Measurements from ENCODE around the gene UGT1A8.
"Not testable (repeated sequence)": the region's sequence is repeated elsewhere in the genome, so short reads cannot be mapped to it uniquely, and the experiment has no call there.

UGT1A8 gene

DNA sequence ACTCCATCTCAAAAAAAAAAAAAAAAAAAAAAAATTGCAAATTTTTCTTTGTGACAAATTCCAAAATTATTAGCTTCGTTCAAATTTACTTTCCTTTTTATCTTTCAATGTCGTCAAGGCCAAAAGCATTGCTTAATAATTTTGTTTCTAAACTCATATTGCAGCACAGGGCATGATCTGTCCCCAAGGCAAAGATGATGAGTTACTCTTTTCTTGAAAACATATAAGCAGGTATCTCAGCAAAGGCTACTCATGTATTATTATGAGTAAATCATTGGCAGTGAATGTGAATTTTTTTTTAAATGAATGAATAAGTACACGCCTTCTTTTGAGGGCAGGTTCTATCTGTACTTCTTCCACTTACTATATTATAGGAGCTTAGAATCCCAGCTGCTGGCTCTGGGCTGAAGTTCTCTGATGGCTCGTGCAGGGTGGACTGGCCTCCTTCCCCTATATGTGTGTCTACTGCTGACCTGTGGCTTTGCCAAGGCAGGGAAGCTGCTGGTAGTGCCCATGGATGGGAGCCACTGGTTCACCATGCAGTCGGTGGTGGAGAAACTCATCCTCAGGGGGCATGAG is 64.2 kb downstream of the UGT1A8 start, which contains the start of gene UGT1A7:
Gene UGT1A7 (plus strand): TSS at position 381 of the 579 bp plus-strand sequence. CDS start 37 bp downstream, at position 418.
- in situ Hi-C loops (cut with MboI; ENCODE audit: low sequenced_read_pairs), result no loop called here

GRCh38 chr2:233684640-233685039 is 67.2 kb downstream of the UGT1A8 start:
- in situ Hi-C loops (cut with MboI; ENCODE audit: low sequenced_read_pairs), result no loop called here

- in situ Hi-C loops (cut with MboI; ENCODE audit: low sequenced_read_pairs), result no loop called here
These were observed 69.5 kb downstream of the UGT1A8 start for GRCh38 chr2:233686928-233687327.

DNA sequence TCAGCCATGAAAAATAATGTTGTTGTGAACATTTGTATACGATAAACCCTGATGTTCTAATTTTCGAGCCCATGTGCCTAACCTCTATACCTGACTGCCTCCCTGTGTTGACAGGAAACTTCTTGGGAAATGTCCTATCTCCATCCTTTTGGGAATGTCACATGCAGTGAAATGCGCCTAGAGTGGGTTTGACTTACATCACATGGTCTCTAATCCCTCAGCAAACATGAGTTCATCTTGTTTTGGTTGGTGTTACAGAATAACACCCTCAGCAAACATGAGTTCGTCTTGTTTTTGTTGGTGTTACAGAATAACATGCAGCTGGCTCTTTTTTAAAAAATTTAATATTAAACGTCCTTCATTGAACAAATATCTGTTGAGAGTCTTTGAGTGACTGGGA is 70.9 kb downstream of the UGT1A8 start:
- in situ Hi-C loops (cut with MboI; ENCODE audit: low sequenced_read_pairs), result no loop called here

- in situ Hi-C loops (cut with MboI; ENCODE audit: low sequenced_read_pairs), result no loop called here
These were observed 71.6 kb downstream of the UGT1A8 start for GRCh38 chr2:233689031-233689430.

- in situ Hi-C loops (cut with MboI; ENCODE audit: low sequenced_read_pairs), result no loop called here
These were observed 72.1 kb downstream of the UGT1A8 start for GRCh38 chr2:233689501-233689900.

DNA sequence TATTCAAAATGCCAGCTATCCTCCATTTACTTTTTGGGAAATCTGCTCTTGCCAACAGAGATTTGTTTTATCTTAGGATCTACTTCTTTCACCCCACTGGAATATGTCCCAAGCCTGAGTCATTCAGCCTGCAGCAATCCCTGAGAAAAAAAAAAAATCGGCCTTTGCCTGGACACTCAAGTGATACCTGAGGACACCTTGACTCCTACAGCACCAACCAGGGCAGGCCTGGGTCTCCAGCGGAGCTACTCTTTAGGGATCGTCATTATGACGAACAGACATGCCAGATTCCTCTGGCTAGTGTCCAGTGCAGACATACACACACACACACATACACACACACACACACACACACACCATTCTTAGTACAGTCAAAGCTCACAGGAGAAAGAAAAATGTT is 73.0 kb downstream of the UGT1A8 start:
- in situ Hi-C loops (cut with MboI; ENCODE audit: low sequenced_read_pairs), result no loop called here

GRCh38 chr2:233691443-233692433 is 74.3 kb downstream of the UGT1A8 start:
- in situ Hi-C loops (cut with MboI; ENCODE audit: low sequenced_read_pairs), result no loop called here

DNA sequence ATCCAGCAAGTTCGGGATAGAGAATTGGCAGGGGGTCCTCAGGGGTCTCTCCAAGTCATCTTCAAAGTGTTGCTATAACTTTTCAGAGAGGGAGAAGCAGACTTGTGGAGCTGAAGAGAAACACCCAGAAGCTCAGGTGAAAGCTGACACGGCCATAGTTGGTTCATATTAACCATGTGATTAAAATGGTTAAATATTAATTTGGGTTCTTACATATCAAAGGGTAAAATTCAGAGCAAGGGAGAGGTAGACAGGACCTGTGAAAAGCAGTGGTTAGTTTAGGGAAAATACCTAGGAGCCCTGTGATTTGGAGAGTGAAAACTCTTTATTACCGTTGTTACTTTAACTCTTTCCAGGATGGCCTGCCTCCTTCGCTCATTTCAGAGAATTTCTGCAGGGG is 75.2 kb downstream of the UGT1A8 start, which contains the start of gene UGT1A6:
Gene UGT1A6 (plus strand): TSS at position 243 of the 400 bp plus-strand sequence. CDS start 115 bp downstream, at position 358.
- in situ Hi-C loops (cut with MboI; ENCODE audit: low sequenced_read_pairs), result no loop called here

- in situ Hi-C loops (cut with MboI; ENCODE audit: low sequenced_read_pairs), result no loop called here
These were observed 76.5 kb downstream of the UGT1A8 start for GRCh38 chr2:233693963-233694362.

DNA sequence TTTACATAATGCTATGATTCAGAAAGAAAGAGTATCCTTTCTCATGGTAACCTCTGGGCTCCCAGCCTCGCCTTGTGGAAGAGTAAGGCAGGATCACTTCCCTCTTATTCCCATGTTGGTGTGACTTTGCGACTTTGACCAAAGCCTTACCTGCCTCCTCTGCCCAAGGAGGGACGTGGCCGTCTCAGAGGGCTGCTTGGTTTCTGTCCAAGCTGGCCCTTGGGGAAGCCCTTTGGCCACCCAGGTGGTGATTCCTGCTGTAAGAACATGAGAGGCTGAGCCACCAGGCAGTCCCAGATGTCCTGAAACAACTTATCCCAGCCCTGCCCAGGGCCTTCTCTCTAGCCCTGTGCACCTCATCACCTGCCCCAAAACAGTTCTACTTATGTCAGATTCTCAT is 81.3 kb downstream of the UGT1A8 start:
- in situ Hi-C loops (cut with MboI; ENCODE audit: low sequenced_read_pairs), result no loop called here

DNA sequence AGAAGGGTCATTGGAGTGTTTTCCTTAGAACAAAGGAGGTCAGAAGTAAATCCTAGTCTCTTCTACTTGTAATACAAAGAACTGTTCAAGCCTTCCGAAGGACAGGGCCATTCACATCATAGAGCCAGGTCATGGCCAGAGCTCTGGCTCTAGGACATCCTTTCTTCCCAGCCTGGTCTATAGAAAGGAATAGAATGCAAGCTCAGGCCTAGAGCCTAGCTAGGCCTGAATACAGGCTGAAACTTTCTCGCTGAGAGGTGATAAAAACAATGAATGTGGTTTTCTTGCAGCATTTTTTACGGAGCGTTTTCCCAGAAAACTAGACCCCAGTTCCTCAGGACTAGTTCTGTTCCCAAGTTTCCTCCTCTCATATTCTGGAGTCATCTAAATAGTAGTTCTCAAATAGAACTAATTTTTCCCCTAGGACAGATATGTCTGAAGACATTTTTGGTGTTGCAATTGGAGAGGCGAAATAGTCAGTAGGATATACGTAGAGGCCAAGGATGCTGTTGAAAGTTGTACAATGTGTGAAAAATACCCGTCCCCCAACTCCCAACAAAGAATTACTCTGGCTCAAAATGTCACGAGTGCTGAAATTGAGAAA is 82.1 kb downstream of the UGT1A8 start:
- in situ Hi-C loops (cut with MboI; ENCODE audit: low sequenced_read_pairs), result no loop called here

DNA sequence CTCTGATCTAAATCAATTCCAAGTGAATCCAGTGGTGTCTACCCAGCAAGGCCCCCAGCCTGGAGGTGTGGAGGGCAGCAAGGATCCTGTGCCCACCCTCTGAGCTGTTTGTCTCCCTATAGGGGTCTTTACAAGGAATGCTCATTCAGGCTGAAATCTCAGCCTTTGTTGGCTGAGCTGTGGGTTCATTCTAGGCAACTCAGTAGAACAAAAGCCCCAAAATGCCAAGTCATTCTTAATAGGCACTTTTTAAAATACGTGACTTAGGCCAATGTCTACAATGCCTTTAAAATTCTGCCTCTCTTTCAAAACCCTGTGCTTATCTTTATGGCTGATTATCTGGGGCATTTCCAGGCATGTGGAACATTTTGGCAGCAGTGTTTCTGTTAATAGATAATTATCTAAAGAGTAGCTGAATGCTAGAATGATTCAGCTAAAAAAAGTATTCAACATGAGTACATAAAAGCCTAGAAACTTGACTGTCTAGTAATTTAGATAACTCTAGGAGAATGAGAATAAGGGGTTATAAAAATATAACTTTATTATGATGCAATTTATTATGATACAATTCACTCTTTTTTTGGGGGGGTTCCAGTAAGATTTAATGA is 82.7 kb downstream of the UGT1A8 start:
- in situ Hi-C loops (cut with MboI; ENCODE audit: low sequenced_read_pairs), result no loop called here

DNA sequence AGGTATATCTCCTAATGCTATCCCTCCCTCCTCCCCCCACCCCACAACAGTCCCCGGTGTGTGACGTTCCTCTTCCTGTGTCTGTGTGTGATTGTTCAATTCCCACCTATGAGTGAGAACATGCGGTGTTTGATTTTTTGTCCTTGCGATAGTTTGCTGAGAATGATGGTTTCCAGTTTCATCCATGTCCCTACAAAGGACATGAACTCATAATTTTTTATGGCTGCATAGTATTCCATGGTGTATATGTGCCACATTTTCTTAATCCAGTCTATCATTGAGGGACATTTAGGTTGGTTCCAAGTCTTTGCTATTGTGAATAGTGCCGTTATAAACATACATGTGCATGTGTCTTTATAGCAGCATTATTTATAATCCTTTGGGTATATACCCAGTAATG is 83.4 kb downstream of the UGT1A8 start:
- in situ Hi-C loops (cut with MboI; ENCODE audit: low sequenced_read_pairs), result not testable (repeated sequence)

DNA sequence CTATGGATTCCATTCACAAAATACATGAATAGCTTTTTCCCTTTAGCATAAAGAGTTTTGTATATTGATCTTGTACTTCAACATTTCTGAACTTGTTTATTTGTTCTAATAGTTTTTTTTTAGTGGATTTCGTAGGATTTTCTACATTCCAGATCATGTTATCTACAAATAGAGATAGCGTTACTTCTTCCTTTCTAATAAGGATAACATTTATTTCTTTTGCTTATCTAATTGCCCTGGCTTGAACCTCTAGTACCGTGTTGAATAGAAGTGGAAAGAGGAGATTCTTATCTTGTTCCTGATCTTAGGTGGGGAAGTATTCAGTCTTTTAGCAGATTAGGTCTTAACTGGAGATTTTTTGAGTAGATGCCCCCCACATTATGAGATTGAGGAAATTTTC is 84.8 kb downstream of the UGT1A8 start:
- in situ Hi-C loops (cut with MboI; ENCODE audit: low sequenced_read_pairs), result no loop called here

DNA sequence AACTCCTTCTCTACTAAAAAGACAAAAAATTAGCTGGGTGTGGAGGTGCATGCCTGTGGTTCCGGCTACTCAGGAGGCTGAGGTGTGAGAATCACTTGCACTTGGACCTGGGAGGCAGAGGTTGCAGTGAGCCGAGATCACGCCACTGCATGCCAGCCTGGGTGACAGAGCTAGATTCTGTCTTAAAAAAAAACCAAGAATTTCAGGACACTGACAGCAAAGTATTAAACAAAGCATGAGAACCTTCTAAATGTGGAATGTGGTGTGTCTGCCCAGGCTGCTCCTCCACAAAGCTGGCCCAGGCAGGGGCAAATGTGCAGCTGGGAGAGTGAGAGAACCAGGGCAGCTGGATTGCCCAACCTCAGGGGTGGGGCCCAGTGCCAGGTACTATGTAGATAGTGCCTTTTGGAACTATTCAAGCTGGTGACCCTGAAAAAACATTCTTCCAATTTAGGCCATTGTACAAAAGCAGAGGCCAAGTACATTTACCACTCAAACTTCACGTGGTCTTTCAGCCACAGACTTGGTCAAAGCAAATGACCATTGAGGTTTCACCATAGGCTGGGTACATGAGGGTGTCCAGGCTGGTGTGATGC is 88.6 kb downstream of the UGT1A8 start:
- in situ Hi-C loops (cut with MboI; ENCODE audit: low sequenced_read_pairs), result no loop called here

DNA sequence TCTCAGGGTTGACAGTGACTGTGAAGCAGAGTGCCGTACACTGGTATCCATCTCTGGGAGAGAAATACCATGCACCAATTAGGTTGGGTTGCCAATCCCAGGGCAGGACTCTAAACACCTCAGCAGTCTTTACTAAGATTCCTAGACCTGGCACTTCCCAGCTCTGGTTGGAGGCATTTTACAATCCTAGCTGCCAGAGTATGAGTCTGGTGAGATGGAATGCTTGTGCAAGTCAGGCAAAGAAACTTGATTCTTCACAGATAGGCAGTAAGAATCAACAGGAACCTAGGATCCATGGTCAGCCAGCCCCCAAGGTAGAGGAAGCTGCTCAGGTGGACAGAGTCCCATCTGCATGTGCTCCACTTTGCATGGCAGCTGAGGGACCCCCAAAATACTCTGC is 89.3 kb downstream of the UGT1A8 start:
- in situ Hi-C loops (cut with MboI; ENCODE audit: low sequenced_read_pairs), result no loop called here

GRCh38 chr2:233707940-233708644 is 90.7 kb downstream of the UGT1A8 start:
- in situ Hi-C loops (cut with MboI; ENCODE audit: low sequenced_read_pairs), result no loop called here

GRCh38 chr2:233708942-233709341 is 91.5 kb downstream of the UGT1A8 start:
- in situ Hi-C loops (cut with MboI; ENCODE audit: low sequenced_read_pairs), result no loop called here

Measured in HL-60/S4 treated with retinoic acid at 250 ng/mL for 4 days and 3 days (cell line).